CD4-positive, alpha-beta T cell (primary cell): ENCODE data around the gene TMED4. TPM values are rescaled to one million over a fixed set of nuclear protein-coding genes. Genes with fewer than 3 reads are reported as not detected.
"Not testable (repeated sequence)": the region's sequence is repeated elsewhere in the genome, so short reads cannot be mapped to it uniquely, and the experiment has no call there.

ENCODE experiments used
- ATAC-seq: fragments of 200-7000 bp; cut with Tn5 transposase; one replicate; pipeline ENCODE4 v1.10.0; 2022; ENCODE audit warnings: mild to moderate bottlenecking; ENCODE audit not compliant: poor library complexity
- CTCF ChIA-PET: fragments of 350-600 bp; sonication (Branson Sonifier 250); formaldehyde crosslinking; loops from one replicate; lab custom pipeline; 2021; ENCODE audit warnings: antibody characterized with exemption, inconsistent platforms; lab: Charles Lee
- POLR2A ChIA-PET: fragments of 350-600 bp; sonication (Branson Sonifier 250); formaldehyde crosslinking; loops from one replicate; lab custom pipeline; 2021; ENCODE audit warnings: antibody characterized with exemption, inconsistent platforms; lab: Charles Lee
- DNase-seq, 14 experiments: peaks; one replicate each; pipeline ENCODE4 v3.0.0-alpha.2; 2013 to 2020; ENCODE audit warnings: mixed read lengths in 2 of 14
- H3K27ac ChIP-seq, 2 donors: one replicate each; pipeline versions ENCODE4 v1.5.1 to v1.7.0; 2013; ENCODE audit warnings: low read length in 2 of 2, low read depth in 1 of 2, mild to moderate bottlenecking in 1 of 2
- H3K27me3 ChIP-seq, 2 experiments: 1 replicate in 1 of 2; 2 replicates in 1 of 2; pipeline versions ENCODE4 v1.6.1 to v1.7.0; 2013; ENCODE audit warnings: low read length in 2 of 2, control low read depth in 1 of 2, mild to moderate bottlenecking in 1 of 2, moderate library complexity in 1 of 2; ENCODE audit not compliant: insufficient read depth in 2 of 2, control insufficient read depth in 1 of 2
- H3K36me3 ChIP-seq: one replicate; pipeline ENCODE4 v1.6.1; 2013; ENCODE audit warnings: low read length, control low read depth; ENCODE audit not compliant: insufficient read depth
- H3K4me1 ChIP-seq: one replicate; pipeline ENCODE4 v1.6.1; 2013; ENCODE audit warnings: low read length, control low read depth; ENCODE audit not compliant: insufficient read depth
- H3K4me3 ChIP-seq: one replicate; pipeline ENCODE4 v1.5.1; 2013; ENCODE audit warnings: mild to moderate bottlenecking, low read length, moderate library complexity
- H3K9me3 ChIP-seq, 2 experiments: 1 replicate in 1 of 2; 2 replicates in 1 of 2; pipeline versions ENCODE4 v1.6.1 to v1.7.0; 2013; ENCODE audit warnings: low read length in 2 of 2, mild to moderate bottlenecking in 2 of 2, control low read depth in 1 of 2, moderate library complexity in 1 of 2; ENCODE audit not compliant: control insufficient read depth in 1 of 2, insufficient read depth in 1 of 2
- H3K27ac Mint-ChIP-seq: one replicate; pipeline ENCODE4 v1.8.0; 2020; ENCODE audit warnings: mixed read lengths
- H3K27me3 Mint-ChIP-seq: one replicate; pipeline ENCODE4 v1.8.0; 2021; ENCODE audit warnings: mixed read lengths
- H3K36me3 Mint-ChIP-seq: one replicate; pipeline ENCODE4 v1.8.0; 2021; ENCODE audit warnings: low read depth, mixed read lengths
- H3K4me1 Mint-ChIP-seq: one replicate; pipeline ENCODE4 v1.8.0; 2021; ENCODE audit warnings: low read depth, mixed read lengths
- H3K4me3 Mint-ChIP-seq: one replicate; pipeline ENCODE4 v1.8.0; 2020; ENCODE audit warnings: mild to moderate bottlenecking, mixed read lengths
- H3K9me3 Mint-ChIP-seq: one replicate; pipeline ENCODE4 v1.8.0; 2020; ENCODE audit warnings: mixed read lengths
- intact Hi-C, 2 experiments: fragments of 100-400 bp; cut with DNase I in 1 of 2; cut with micrococcal nuclease in 1 of 2; formaldehyde crosslinking; loops; one replicate each; pipeline versions ENCODE4 v1.15.1 to v1.9.0; 2023 to 2025; cut with DNase I, micrococcal nuclease
- total RNA-seq, 174 experiments: library from RNA in 2 of 174; stranded (reverse) in 2 of 174; gene quantifications; one replicate each; pipeline ENCODE4 v1.2.3 and lab custom pipeline; 2021 to 2026
- TF ChIP-seq, protein P1 (sequence below): fragments of 200-600 bp; IDR thresholded peaks from one replicate; pipeline ENCODE4 v1.8.0; 2022; ENCODE audit warnings: antibody characterized with exemption, mild to moderate bottlenecking

TMED4 gene
- total RNA-seq, 2 experiments from 2014 or later, result 134 to 138 TPM

GRCh38 chr7:44557485-44557884 lies 24.5 kb downstream of the TMED4 start:
- H3K36me3 Mint-ChIP-seq, result no peaks in the 10 kb centered on the region
- CTCF ChIA-PET, result no interaction called here

DNA sequence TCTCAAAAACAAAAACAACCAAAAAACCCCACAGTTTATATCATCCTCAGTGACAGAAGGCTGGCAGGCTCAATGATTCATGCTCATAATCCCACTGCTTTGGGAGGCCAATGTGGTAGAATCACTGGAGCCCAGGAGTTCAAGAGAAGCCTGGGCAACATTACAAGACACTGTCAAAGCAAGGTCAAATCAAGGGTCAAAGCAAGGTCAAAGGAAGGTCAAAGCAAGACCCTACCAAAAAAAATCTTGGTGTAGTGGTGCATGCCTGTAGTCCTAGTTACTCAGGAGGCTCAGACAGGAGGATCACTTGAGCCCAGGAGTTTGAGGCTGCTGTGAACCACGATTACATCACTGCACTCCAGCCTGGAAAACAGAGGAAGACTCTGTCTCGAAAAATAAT lies 26.7 kb downstream of the TMED4 start:
- POLR2A ChIA-PET, result no interaction called here
- no peaks in the 10 kb centered on the region for H3K9me3 Mint-ChIP-seq

More at GRCh38 chr7:44557485-44557884, 24.5 kb downstream of the TMED4 start:
- Mint-ChIP-seq H3K4me1 (no peaks in the 10 kb centered on the region), H3K9me3 (no peaks in the 10 kb centered on the region), H3K27me3 (no peaks in the 10 kb centered on the region), H3K4me3 (no peak overlapping the region), H3K27ac (no peak overlapping the region)
- TF ChIP-seq, protein P1, sequence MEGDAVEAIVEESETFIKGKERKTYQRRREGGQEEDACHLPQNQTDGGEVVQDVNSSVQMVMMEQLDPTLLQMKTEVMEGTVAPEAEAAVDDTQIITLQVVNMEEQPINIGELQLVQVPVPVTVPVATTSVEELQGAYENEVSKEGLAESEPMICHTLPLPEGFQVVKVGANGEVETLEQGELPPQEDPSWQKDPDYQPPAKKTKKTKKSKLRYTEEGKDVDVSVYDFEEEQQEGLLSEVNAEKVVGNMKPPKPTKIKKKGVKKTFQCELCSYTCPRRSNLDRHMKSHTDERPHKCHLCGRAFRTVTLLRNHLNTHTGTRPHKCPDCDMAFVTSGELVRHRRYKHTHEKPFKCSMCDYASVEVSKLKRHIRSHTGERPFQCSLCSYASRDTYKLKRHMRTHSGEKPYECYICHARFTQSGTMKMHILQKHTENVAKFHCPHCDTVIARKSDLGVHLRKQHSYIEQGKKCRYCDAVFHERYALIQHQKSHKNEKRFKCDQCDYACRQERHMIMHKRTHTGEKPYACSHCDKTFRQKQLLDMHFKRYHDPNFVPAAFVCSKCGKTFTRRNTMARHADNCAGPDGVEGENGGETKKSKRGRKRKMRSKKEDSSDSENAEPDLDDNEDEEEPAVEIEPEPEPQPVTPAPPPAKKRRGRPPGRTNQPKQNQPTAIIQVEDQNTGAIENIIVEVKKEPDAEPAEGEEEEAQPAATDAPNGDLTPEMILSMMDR, result no peak
- Histone ChIP-seq H3K4me3 (no peak overlapping the region), H3K9me3 (no peaks in the 10 kb centered on the region), H3K4me1 (no peaks in the 10 kb centered on the region), H3K27ac (no peak overlapping the region), H3K27me3 (no peaks in the 10 kb centered on the region), H3K36me3 (no peaks in the 10 kb centered on the region)
- intact Hi-C loops, result no loop called here
- DNase-seq (no peak), ATAC-seq (no peak)
- POLR2A ChIA-PET, result no interaction called here

DNA sequence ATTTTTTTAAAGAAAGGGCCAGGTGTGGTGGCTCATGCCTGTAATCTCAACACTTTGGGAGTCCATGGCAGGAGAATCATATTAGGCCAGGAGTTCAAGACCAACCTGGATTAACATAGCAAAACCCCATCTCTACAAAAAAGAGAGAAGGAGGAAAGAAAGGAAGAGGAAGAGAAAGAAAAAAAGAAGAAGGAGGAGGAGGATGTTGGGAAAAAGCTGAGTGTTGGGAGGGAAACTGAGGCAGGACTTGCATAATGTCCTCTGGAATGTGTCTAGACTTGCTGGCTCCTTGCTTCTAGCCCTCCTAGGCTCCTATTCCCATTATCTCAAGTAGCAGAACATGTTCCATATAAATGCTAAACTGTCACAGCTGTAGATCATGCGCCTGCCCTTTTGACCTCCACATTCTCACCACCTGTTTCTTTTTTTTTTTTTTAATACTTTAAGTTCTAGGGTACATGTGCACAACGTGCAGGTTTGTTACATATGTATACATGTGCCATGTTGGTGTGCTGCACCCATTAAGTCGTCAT lies 29.5 kb downstream of the TMED4 start:
- H3K4me3 Mint-ChIP-seq, H3K36me3 Mint-ChIP-seq, H3K27me3 Mint-ChIP-seq, H3K27ac ChIP-seq, H3K27ac Mint-ChIP-seq, H3K9me3 ChIP-seq, DNase-seq, H3K4me1 Mint-ChIP-seq, H3K4me1 ChIP-seq, H3K4me3 ChIP-seq, ATAC-seq, H3K36me3 ChIP-seq, CTCF ChIA-PET, H3K9me3 Mint-ChIP-seq, H3K27me3 ChIP-seq, intact Hi-C loops, POLR2A ChIA-PET: not testable (repeated sequence)

More for the DNA sequence above, 26.7 kb downstream of the TMED4 start:
- Mint-ChIP-seq H3K27me3 (no peaks in the 10 kb centered on the region), H3K4me1 (no peaks in the 10 kb centered on the region), H3K4me3 (no peak overlapping the region), H3K27ac (no peak overlapping the region), H3K36me3 (no peaks in the 10 kb centered on the region)
- ATAC-seq (no peak), DNase-seq (no peak)
- no peak overlapping the region for H3K27ac ChIP-seq
- intact Hi-C loops, result no loop called here
- no peak overlapping the region for H3K4me3 ChIP-seq
- H3K4me1 ChIP-seq, result no peaks in the 10 kb centered on the region
- CTCF ChIA-PET, result no interaction called here
- no peaks in the 10 kb centered on the region for H3K36me3 ChIP-seq
- no peaks in the 10 kb centered on the region for H3K27me3 ChIP-seq
- H3K9me3 ChIP-seq, result no peaks in the 10 kb centered on the region
- TF ChIP-seq, protein P1, result no peak

- ChIA-PET POLR2A (no interaction called here), CTCF (no interaction called here)
- Mint-ChIP-seq H3K4me3 (no peak overlapping the region), H3K36me3 (no peaks in the 10 kb centered on the region), H3K27me3 (no peaks in the 10 kb centered on the region), H3K27ac (no peak overlapping the region), H3K4me1 (no peaks in the 10 kb centered on the region), H3K9me3 (no peaks in the 10 kb centered on the region)
- Histone ChIP-seq H3K27me3 (no peaks in the 10 kb centered on the region), H3K4me3 (no peak overlapping the region), H3K36me3 (no peaks in the 10 kb centered on the region), H3K27ac (no peak overlapping the region), H3K4me1 (no peaks in the 10 kb centered on the region), H3K9me3 (no peaks in the 10 kb centered on the region)
- ATAC-seq (no peak), DNase-seq (no peak)
- TF ChIP-seq, protein P1, result no peak
- intact Hi-C loops, result no loop called here
Measured at GRCh38 chr7:44549457-44549856, 32.6 kb downstream of the TMED4 start.
